ENCODE results near the gene KMT5B. TPM values are rescaled to one million over a fixed set of nuclear protein-coding genes. Genes with fewer than 3 reads are reported as not detected.

Gene KMT5B
- total RNA-seq, 2 donors from 2014 or later, result 42.6 to 59.1 TPM

DNA sequence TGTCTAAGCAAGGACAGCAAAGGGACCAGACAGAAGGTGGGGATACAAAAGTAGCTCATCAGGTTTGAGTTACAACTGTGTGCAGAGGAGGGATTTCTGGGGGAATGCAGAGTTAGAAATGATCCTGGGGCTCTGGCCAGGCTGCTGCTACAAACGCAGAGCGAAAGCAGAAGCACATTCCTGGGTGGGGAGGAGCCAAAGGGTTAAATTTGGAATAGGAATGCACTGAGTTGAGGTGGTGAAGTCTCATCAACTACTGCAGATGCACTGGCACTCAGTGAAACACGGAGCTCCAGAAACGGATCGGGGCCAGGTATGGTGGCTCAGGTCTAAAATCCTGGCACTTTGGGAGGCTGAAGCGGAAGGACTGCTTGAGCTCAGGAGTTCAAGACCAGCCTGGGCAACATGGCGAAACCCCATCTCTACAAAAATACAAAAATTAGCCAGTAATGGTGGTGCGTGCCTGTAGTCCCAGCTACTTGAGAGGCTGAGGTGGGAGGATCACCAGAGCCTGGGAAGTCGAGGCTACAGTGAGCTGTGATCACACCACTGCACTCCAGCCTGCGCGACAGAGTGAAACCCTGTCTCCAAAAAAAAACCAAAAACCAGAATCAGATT, 95.1 kb downstream of the KMT5B start:
- intact Hi-C loops (cut with DNase I), result no loop called here
- peaks cover 22% of the 10 kb centered on the region for H3K4me1 ChIP-seq
- H3K27ac ChIP-seq, result no peak overlapping the region

DNA sequence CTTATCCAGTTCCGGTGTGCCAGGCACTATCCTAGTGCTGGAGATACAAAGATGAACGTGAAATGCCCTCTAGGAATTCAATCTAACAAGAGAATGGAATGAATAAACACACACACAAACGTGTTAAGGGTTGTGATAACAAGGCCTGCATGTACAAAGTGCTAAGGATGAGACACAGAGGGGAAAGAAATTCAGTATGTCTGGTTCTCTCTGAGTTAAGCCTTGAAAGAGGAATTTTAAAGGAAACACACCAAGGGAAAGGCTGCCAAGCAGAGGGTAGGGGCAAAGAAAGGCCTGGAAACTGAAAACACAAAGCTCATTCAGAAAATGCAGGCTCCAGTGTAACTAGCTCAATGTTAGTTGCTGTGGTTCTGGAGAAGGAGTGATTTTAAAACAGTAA, 96.1 kb downstream of the KMT5B start:
- no peak overlapping the region for H3K4me3 ChIP-seq
- H3K27ac ChIP-seq, result no peak overlapping the region
- TF ChIP-seq, protein P1, sequence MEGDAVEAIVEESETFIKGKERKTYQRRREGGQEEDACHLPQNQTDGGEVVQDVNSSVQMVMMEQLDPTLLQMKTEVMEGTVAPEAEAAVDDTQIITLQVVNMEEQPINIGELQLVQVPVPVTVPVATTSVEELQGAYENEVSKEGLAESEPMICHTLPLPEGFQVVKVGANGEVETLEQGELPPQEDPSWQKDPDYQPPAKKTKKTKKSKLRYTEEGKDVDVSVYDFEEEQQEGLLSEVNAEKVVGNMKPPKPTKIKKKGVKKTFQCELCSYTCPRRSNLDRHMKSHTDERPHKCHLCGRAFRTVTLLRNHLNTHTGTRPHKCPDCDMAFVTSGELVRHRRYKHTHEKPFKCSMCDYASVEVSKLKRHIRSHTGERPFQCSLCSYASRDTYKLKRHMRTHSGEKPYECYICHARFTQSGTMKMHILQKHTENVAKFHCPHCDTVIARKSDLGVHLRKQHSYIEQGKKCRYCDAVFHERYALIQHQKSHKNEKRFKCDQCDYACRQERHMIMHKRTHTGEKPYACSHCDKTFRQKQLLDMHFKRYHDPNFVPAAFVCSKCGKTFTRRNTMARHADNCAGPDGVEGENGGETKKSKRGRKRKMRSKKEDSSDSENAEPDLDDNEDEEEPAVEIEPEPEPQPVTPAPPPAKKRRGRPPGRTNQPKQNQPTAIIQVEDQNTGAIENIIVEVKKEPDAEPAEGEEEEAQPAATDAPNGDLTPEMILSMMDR (IDR thresholded peaks at IDR 0.05), result no peak
- no peaks in the 10 kb centered on the region for H3K36me3 ChIP-seq
- no peaks in the 10 kb centered on the region for H3K9me3 ChIP-seq
- no peak for DNase-seq
- peak overlapping the region in 1 of 2 donors; percentile 16 for H3K9ac ChIP-seq (ENCODE audit: low read depth in 2 of 2, low read length in 2 of 2)
- H3K27me3 ChIP-seq, result no peaks in the 10 kb centered on the region
- peaks cover 18% of the 10 kb centered on the region for H3K4me1 ChIP-seq
- intact Hi-C loops (cut with DNase I), result no loop called here

More for the DNA sequence above, 95.1 kb downstream of the KMT5B start:
- no peaks in the 10 kb centered on the region for H3K27me3 ChIP-seq
- H3K9ac ChIP-seq (ENCODE audit: low read depth in 2 of 2, low read length in 2 of 2), result peak overlapping the region; percentile 37 to 57
- TF ChIP-seq, protein P1 (IDR thresholded peaks at IDR 0.05), result no peak
- no peak overlapping the region for H3K4me3 ChIP-seq
- no peaks in the 10 kb centered on the region for H3K36me3 ChIP-seq
- no peak for DNase-seq
- H3K9me3 ChIP-seq, result no peaks in the 10 kb centered on the region

DNA sequence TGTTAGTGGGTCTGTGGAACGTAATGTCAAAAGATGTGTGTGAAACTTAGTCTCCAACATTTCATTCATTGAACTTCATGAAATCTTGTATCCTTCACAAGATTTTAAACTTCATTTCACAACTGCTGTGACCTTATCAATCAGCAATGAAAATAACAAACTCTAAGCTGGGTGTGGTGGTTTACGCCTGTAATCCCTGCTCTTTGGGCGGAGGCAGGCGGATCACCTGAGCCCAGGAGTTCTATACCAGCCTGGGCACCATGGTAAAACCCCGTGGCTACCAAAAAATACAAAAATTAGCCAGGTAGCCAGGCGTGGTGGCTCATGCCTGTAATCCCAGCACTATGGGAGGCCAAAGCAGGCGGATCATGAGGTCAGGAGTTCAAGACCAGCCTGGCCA, 97.0 kb downstream of the KMT5B start:
- Histone ChIP-seq H3K9ac (ENCODE audit: low read depth in 2 of 2, low read length in 2 of 2) (peak overlapping the region in 1 of 2 donors; percentile 28), H3K36me3 (no peaks in the 10 kb centered on the region), H3K27me3 (no peaks in the 10 kb centered on the region), H3K4me1 (peaks cover 14% of the 10 kb centered on the region), H3K9me3 (no peaks in the 10 kb centered on the region), H3K4me3 (no peak overlapping the region), H3K27ac (peak overlapping the region; percentile 23)
- TF ChIP-seq, protein P1 (IDR thresholded peaks at IDR 0.05), result no peak
- intact Hi-C loops (cut with DNase I), result no loop called here
- DNase-seq, result peak; percentile 57

DNA sequence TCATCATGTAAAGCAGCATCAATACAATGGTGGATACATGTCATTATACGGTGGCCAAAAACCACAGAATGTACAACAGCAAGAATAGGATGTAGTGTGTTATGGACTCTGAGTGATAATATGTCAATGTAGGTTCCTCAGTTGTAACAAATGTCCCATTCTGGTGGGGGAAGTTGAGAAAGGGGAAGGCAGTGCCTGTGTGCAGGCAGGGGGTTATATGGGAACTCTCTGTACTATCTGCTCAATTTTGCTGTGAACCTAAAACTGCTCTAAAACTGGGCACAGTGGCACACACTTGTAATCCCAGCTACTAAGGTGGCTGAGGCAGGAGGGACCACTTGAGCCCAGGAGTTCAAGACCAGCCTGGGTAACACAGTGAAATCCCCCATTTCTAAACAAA, 97.8 kb downstream of the KMT5B start:
- Histone ChIP-seq H3K36me3 (no peaks in the 10 kb centered on the region), H3K27me3 (no peaks in the 10 kb centered on the region), H3K4me3 (no peak overlapping the region), H3K4me1 (peaks cover 17% of the 10 kb centered on the region), H3K9me3 (no peaks in the 10 kb centered on the region), H3K9ac (ENCODE audit: low read depth in 2 of 2, low read length in 2 of 2) (no peak overlapping the region), H3K27ac (no peak overlapping the region)
- TF ChIP-seq, protein P1 (IDR thresholded peaks at IDR 0.05), result no peak
- intact Hi-C loops (cut with DNase I), result no loop called here
- no peak for DNase-seq

DNA sequence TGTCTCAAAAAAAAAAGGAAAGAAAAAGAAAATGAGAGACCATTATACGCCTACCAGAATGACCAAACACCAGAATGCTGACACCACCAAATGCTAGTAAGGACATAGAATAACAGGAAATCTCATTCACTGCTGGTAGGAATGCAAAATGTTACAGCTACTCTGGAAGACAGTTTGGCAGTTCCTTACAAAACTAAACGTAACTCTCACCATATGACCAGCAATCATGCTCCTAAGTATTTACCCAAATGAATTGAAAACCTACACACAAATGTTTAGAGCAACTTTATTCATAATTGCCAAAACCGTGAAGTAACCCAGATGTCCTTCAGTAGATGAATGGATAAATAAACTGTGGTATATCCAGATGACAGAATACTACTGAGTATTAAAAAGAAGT, 99.1 kb downstream of the KMT5B start:
- H3K9me3 ChIP-seq, result no peaks in the 10 kb centered on the region
- H3K27me3 ChIP-seq, result no peaks in the 10 kb centered on the region
- no peak overlapping the region for H3K4me3 ChIP-seq
- DNase-seq, result no peak
- intact Hi-C loops (cut with DNase I), result no loop called here
- no peak overlapping the region for H3K9ac ChIP-seq (ENCODE audit: low read depth in 2 of 2, low read length in 2 of 2)
- H3K27ac ChIP-seq, result no peak overlapping the region
- peaks cover 10% of the 10 kb centered on the region for H3K4me1 ChIP-seq
- TF ChIP-seq, protein P1 (IDR thresholded peaks at IDR 0.05), result no peak
- no peaks in the 10 kb centered on the region for H3K36me3 ChIP-seq

Data from colonic mucosa (tissue), 4 donors.